Stomach (tissue), 4 donors: ENCODE measurements around the gene NCKIPSD.

Source experiments
- EP300 ChIP-seq: sonication (generic); formaldehyde crosslinking; IDR thresholded peaks from one replicate; pipeline ENCODE4 v1.6.1; 2017; ENCODE audit warnings: antibody characterized with exemption
- POLR2A ChIP-seq, 4 donors: fragments of 450-650 bp; IDR thresholded peaks; one replicate each; pipeline ENCODE4 v1.6.1; 2016; ENCODE audit warnings: antibody characterized with exemption in 4 of 4, control low read depth in 2 of 4, mild to moderate bottlenecking in 1 of 4, moderate library complexity in 1 of 4
- POLR2AphosphoS5 ChIP-seq, 3 donors: sonication (generic); formaldehyde crosslinking; IDR thresholded peaks; one replicate each; pipeline ENCODE4 v1.6.1; 2016; ENCODE audit warnings: antibody characterized with exemption in 3 of 3
- TF ChIP-seq, protein P1 (sequence below), 7 experiments: fragments of 450-650 bp in 4 of 7; fragments of 200-600 bp in 3 of 7; sonication (generic) in 3 of 7; IDR thresholded peaks; one replicate each; pipeline ENCODE4 v1.5.1; 2016 to 2019; ENCODE audit warnings: antibody characterized with exemption in 7 of 7, control low read depth in 2 of 7, mild to moderate bottlenecking in 1 of 7

DNA sequence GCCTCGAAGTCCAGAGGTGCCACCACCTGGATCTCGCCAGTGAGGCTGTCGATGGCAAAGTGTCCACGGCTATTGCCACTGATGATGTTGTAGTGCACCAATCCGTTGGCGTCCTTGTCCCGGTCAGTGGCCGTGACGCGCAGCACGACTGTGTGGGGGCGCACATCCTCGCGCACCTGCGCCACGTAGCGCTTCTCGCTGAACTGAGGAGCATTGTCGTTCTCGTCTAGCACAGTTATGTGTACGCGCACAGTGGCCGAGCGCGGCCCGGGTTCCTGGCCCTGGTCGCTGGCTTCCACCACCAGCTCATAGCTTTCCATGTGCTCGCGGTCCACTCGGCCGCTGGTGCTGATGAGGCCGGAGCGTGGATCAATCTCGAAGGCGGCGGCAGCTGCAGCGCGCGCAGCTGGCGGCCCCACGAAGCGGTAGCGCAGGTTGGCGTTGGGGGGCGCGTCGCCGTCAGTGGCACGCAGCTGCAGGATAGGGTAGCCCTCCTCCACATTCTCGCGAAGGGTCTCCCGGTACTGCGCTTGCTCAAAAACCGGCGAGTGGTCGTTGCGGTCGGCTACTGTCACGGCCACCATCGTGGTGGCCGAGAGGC is 24.8 kb downstream of the NCKIPSD start:
- no peak for TF ChIP-seq EP300
- TF ChIP-seq, protein P1, sequence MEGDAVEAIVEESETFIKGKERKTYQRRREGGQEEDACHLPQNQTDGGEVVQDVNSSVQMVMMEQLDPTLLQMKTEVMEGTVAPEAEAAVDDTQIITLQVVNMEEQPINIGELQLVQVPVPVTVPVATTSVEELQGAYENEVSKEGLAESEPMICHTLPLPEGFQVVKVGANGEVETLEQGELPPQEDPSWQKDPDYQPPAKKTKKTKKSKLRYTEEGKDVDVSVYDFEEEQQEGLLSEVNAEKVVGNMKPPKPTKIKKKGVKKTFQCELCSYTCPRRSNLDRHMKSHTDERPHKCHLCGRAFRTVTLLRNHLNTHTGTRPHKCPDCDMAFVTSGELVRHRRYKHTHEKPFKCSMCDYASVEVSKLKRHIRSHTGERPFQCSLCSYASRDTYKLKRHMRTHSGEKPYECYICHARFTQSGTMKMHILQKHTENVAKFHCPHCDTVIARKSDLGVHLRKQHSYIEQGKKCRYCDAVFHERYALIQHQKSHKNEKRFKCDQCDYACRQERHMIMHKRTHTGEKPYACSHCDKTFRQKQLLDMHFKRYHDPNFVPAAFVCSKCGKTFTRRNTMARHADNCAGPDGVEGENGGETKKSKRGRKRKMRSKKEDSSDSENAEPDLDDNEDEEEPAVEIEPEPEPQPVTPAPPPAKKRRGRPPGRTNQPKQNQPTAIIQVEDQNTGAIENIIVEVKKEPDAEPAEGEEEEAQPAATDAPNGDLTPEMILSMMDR (IDR thresholded peaks at IDR 0.05): no peak
- TF ChIP-seq POLR2AphosphoS5 (IDR thresholded peaks at IDR 0.05): no peak
- TF ChIP-seq POLR2A (IDR thresholded peaks at IDR 0.05): no peak
